PC-9 (cell line): Measurements from ENCODE around the gene VPS72. TPM values are rescaled to one million over a fixed set of nuclear protein-coding genes. Genes with fewer than 3 reads are reported as not detected.

Experiments used
- BruUV-seq: library from RNA; stranded (reverse); fragments of 400-500 nt; replicated peaks from 2 replicates; lab custom pipeline; 2021; lab: Mats Ljungman, UMichigan
- CTCF ChIA-PET: fragments of 300-600 bp; sonication (Branson Sonifier 250); formaldehyde crosslinking; loops from one replicate; lab custom pipeline; 2022; ENCODE audit warnings: antibody characterized with exemption; lab: Charles Lee
- POLR2A ChIA-PET: fragments of 300-600 bp; sonication (Branson Sonifier 250); formaldehyde crosslinking; loops from one replicate; lab custom pipeline; 2022; ENCODE audit warnings: antibody characterized with exemption; ENCODE audit not compliant: unreplicated experiment; lab: Charles Lee
- DNase-seq, 2 experiments: peaks; one replicate each; pipeline versions ENCODE4 v3.0.0 to v3.0.0-alpha.2; 2015 to 2022; ENCODE audit warnings: mixed read lengths in 1 of 2
- H2AFZ ChIP-seq: fragments of 200-600 bp; sonication (generic); 2 replicates; pipeline ENCODE4 v1.8.1; 2017; ENCODE audit warnings: antibody characterized with exemption
- H3F3A ChIP-seq: fragments of 200-600 bp; sonication (generic); 2 replicates; pipeline ENCODE4 v1.8.1; 2017; ENCODE audit warnings: antibody characterized with exemption, mild to moderate bottlenecking, low read depth; ENCODE audit not compliant: insufficient read depth
- H3K27ac ChIP-seq: fragments of 200-600 bp; sonication (generic); 2 replicates; pipeline ENCODE4 v1.6.1; 2016; ENCODE audit warnings: mixed run types
- H3K27me3 ChIP-seq: fragments of 200-600 bp; sonication (generic); 2 replicates; pipeline ENCODE4 v1.6.1; 2016; ENCODE audit warnings: low read depth, mixed run types; ENCODE audit not compliant: insufficient read depth
- H3K36me3 ChIP-seq: fragments of 200-600 bp; sonication (generic); 2 replicates; pipeline ENCODE4 v1.6.1; 2016; ENCODE audit warnings: low read depth, mixed run types
- H3K4me1 ChIP-seq: fragments of 200-600 bp; sonication (generic); replicated peaks from 2 replicates; pipeline ENCODE4 v1.6.1; 2016; ENCODE audit warnings: mixed run types; ENCODE audit not compliant: insufficient read depth
- H3K4me2 ChIP-seq: fragments of 200-600 bp; sonication (generic); 2 replicates; pipeline ENCODE4 v1.6.1; 2017; ENCODE audit warnings: mixed run types
- H3K4me3 ChIP-seq: fragments of 200-600 bp; sonication (generic); 2 replicates; pipeline ENCODE4 v1.6.1; 2016; ENCODE audit warnings: mixed run types
- H3K79me2 ChIP-seq: fragments of 200-600 bp; sonication (generic); 2 replicates; pipeline ENCODE4 v1.6.1; 2017; ENCODE audit warnings: low read depth, mixed run types
- H3K9me2 ChIP-seq: fragments of 200-600 bp; sonication (generic); 2 replicates; pipeline ENCODE4 v1.8.1; 2017; ENCODE audit warnings: mild to moderate bottlenecking; ENCODE audit not compliant: insufficient read depth
- H3K9me3 ChIP-seq: fragments of 200-600 bp; sonication (generic); 2 replicates; pipeline ENCODE4 v1.8.1; 2016; ENCODE audit warnings: low read depth; ENCODE audit not compliant: insufficient read depth
- H4K20me1 ChIP-seq: fragments of 200-600 bp; sonication (generic); 2 replicates; pipeline ENCODE4 v1.8.1; 2017; ENCODE audit not compliant: insufficient read depth
- EZH2 ChIP-seq: fragments of 200-600 bp; sonication (generic); IDR thresholded peaks from 2 replicates; pipeline ENCODE4 v1.8.0; 2017; ENCODE audit warnings: antibody characterized with exemption, low read depth
- intact Hi-C: fragments of 100-400 bp; cut with micrococcal nuclease; formaldehyde crosslinking; loops from one replicate; pipeline ENCODE4 v1.10.0; 2022; ENCODE audit not compliant: unreplicated experiment
- total RNA-seq: library from RNA; stranded (reverse); gene quantifications from 2 replicates; pipeline ENCODE4 v1.2.3, GENCODE V29; 2021
- TF ChIP-seq, protein P1 (sequence below): fragments of 200-600 bp; sonication (generic); conservative IDR thresholded peaks from 2 replicates; pipeline ENCODE4 v1.6.1; 2017; ENCODE audit warnings: mixed run types, antibody characterized with exemption, mild to moderate bottlenecking, moderate library complexity

VPS72 gene
- total RNA-seq, 1 experiment from 2014 or later: 63.9 TPM

DNA sequence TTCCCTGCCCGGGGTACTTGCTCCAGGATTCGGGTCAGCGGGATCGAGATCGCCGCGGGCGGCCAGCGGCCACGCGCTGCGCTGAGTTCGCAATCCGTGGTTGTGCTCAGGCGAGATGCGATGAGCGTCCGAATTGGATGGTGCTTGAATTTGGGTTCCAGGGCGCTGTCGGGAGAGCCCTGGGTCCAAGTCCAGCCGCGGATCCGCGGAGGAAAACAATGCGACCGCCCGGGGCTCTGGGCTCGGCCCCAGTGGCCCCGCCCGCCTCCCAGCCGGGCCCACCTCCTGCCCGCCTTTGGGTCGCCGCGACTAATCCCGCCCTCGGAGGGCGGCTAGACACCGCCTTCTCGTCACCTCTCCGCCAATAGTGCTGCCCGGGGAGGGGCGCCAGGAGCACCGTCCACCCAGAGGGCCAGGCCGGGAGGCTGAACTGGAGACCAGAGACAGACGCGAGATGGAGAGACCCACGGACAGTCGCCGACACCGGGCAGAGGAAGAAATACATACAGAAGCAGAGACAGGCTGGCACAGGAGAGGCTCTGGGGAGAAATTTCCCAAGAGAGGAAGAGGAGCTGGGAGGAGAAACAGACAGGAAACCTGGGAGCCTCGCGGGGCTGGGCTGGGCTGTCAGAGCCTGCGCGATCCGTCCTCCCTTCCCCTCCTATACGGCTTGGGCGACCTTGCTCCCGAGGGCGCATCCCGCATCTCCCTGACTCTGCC, 43.4 kb downstream of the VPS72 start, which contains the start of gene SEMA6C:
SEMA6C (minus strand) TSS at position 220 of the 720 bp plus-strand sequence. CDS start 4,010 bp downstream, outside the sequence.
- peak; percentile 75 to 94 for DNase-seq
- Histone ChIP-seq H3K36me3 (no peaks in the 10 kb centered on the region), H3K4me2 (peak within 1 kb of the TSS; percentile 98), H3K4me1 (peaks cover 5% of the 10 kb centered on the region), H3K9me2 (no peaks in the 10 kb centered on the region), H3K4me3 (peak within 1 kb of the TSS; percentile 78), H4K20me1 (no peaks in the 10 kb centered on the region), H3K79me2 (no peaks in the 10 kb centered on the region), H3F3A (no peaks in the 10 kb centered on the region), H3K9me3 (no peaks in the 10 kb centered on the region), H2AFZ (peak within 1 kb of the TSS; percentile 91), H3K27me3 (no peaks in the 10 kb centered on the region), H3K27ac (no peak within 1 kb of the TSS)
- CTCF ChIA-PET: no interaction called here
- no TSS peak for BruUV-seq
- intact Hi-C loops: loop anchor here (1.0 kb wide), 1 partner anchor 19 kb away; the partner anchor contains the start of gene LYSMD1
- TF ChIP-seq, protein P1, sequence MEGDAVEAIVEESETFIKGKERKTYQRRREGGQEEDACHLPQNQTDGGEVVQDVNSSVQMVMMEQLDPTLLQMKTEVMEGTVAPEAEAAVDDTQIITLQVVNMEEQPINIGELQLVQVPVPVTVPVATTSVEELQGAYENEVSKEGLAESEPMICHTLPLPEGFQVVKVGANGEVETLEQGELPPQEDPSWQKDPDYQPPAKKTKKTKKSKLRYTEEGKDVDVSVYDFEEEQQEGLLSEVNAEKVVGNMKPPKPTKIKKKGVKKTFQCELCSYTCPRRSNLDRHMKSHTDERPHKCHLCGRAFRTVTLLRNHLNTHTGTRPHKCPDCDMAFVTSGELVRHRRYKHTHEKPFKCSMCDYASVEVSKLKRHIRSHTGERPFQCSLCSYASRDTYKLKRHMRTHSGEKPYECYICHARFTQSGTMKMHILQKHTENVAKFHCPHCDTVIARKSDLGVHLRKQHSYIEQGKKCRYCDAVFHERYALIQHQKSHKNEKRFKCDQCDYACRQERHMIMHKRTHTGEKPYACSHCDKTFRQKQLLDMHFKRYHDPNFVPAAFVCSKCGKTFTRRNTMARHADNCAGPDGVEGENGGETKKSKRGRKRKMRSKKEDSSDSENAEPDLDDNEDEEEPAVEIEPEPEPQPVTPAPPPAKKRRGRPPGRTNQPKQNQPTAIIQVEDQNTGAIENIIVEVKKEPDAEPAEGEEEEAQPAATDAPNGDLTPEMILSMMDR: no peak
- TF ChIP-seq EZH2: no peak
- POLR2A ChIA-PET: no interaction called here

DNA sequence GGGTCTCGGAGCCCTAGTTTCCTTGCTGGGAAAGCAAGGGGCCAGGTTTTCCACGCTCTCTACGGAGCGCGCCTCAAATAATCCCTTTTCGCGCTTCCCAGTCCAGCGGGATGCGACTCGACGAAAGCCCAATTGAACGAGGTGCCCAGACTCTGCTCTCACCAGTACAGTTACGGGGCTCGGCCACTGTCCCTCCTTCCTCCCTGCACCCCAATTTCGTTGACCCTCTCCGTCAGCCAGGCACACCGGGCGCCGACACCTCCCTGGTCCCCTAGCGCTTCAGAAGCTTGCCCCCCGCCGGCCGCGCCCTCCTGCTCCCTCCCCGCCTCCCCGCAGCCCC, 44.0 kb downstream of the VPS72 start:
- intact Hi-C loops: loop anchor here (1.0 kb wide), 1 partner anchor 19 kb away; the partner anchor contains the start of gene LYSMD1
- no peaks in the 10 kb centered on the region for H4K20me1 ChIP-seq
- CTCF ChIA-PET: no interaction called here
- peak overlapping the region; percentile 91 for H2AFZ ChIP-seq
- peaks cover 5% of the 10 kb centered on the region for H3K4me1 ChIP-seq
- H3K4me3 ChIP-seq: peak overlapping the region; percentile 78
- no peaks in the 10 kb centered on the region for H3F3A ChIP-seq
- TF ChIP-seq, protein P1: no peak
- no peak for TF ChIP-seq EZH2
- H3K4me2 ChIP-seq: peak overlapping the region; percentile 98
- no peak for DNase-seq
- no peaks in the 10 kb centered on the region for H3K9me2 ChIP-seq
- POLR2A ChIA-PET: no interaction called here
- no peaks in the 10 kb centered on the region for H3K27me3 ChIP-seq
- H3K9me3 ChIP-seq: no peaks in the 10 kb centered on the region
- no peaks in the 10 kb centered on the region for H3K36me3 ChIP-seq
- H3K27ac ChIP-seq: no peak overlapping the region
- BruUV-seq: no TSS peak
- H3K79me2 ChIP-seq: no peaks in the 10 kb centered on the region

DNA sequence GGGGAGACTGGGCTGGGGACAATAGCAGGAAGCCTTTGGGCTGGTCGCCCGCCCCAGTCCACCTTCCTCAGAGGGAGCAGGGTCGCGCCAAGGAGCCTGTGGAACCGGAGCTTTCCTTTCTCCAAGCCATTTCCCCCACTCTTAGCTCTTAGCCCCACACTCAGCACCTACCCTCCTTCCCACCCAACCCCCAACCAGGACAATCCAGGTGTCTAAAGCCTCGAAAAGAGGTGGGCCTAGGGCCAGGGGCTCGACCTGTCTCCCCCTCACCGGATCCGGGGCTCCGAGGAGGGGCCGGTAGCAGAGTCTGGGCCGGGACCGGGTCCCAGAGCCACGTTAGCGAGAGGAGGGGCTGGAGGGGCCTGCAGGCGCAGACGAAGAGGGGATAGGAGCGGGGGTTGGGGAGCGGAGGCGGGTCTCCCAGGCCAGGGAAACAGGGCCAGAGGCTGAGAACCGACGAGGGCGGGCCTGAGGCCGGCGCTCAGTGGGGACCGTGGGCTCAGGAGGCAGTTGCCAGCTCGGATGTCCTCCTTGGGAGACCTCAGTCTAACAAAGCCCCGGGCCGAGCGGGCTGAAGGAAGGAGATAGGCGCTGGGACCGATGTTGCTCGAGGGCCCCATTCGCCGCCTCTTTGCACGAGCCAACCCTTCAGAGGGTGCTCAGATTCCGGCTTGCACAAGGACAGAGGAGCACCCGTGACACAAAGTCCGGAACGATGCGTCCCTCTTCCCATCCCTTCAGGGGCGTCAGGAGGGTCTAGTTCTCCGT, 44.5 kb downstream of the VPS72 start:
- H4K20me1 ChIP-seq: no peaks in the 10 kb centered on the region
- ChIA-PET POLR2A (interaction anchor here (0.6 kb wide), 1 partner anchor 50 kb away, joined by 3 read pairs; no protein-coding TSS in a partner anchor), CTCF (interaction anchor here (1.0 kb wide), 1 partner anchor 9 kb away, joined by 4 read pairs; no protein-coding TSS in a partner anchor)
- H3K4me2 ChIP-seq: peak overlapping the region; percentile 98
- no peak overlapping the region for H3K27ac ChIP-seq
- no peaks in the 10 kb centered on the region for H3K27me3 ChIP-seq
- H3K4me1 ChIP-seq: peaks cover 5% of the 10 kb centered on the region
- H3F3A ChIP-seq: no peaks in the 10 kb centered on the region
- no peaks in the 10 kb centered on the region for H3K9me3 ChIP-seq
- intact Hi-C loops: loop anchor here (1.0 kb wide), 1 partner anchor 20 kb away; the partner anchor contains the start of gene LYSMD1
- no TSS peak for BruUV-seq
- no peak for TF ChIP-seq EZH2
- TF ChIP-seq, protein P1: no peak
- H2AFZ ChIP-seq: no peak overlapping the region
- DNase-seq: no peak
- H3K9me2 ChIP-seq: no peaks in the 10 kb centered on the region
- peak overlapping the region; percentile 78; the same call in 1 of the 2 replicates for H3K4me3 ChIP-seq
- no peaks in the 10 kb centered on the region for H3K36me3 ChIP-seq
- no peaks in the 10 kb centered on the region for H3K79me2 ChIP-seq
